Medulla oblongata (tissue), 1 donor: ENCODE results near the gene GDF10.
A peak's percentile ranks its signal among the peaks of the same experiment; 100 is the strongest.

Experiments used
- DNase-seq: peaks from one replicate; pipeline ENCODE4 v3.0.0-alpha.2; 2015; ENCODE audit errors: extremely low spot score

GDF10 gene

GRCh38 chr10:47299611-47300428 is at the start of gene GDF10:
GDF10 (plus strand) TSS chr10:47300197; CDS start chr10:47300652, 455 bp downstream.
- DNase-seq, result no peak

DNA sequence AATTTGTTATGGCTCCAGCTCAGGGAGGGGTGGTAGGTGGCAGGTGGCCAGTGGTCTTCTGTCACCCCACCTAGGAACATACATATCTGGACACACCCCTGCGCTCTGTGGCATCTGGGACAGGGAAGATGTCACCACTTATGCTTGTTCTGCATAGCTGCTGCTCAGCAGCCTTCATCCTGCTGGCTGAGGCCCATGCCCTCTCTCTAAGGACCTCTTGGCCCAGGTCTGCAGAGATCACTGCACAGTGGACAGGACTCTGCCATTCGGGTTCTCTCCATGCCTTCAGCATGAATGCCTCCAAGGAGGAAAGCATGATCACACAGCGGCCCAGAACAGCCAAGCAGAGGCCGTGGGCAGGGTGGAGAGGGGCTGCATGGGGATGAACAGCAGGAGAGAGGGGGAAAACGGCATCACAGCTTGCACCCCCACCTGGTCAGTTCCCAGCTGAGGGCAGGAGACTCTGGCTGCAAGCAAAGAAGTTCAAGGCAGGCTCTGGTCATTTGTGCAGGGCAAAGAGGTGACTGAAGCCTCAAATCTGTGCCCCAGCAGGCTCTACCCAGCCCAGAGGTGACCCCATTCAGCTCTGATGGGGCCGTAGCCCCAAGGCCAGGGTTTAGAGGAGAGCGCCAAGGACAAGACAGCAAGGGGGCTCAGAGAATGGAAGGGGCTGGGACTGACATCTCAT is 47.8 kb upstream of the GDF10 start:
- no peak for DNase-seq

DNA sequence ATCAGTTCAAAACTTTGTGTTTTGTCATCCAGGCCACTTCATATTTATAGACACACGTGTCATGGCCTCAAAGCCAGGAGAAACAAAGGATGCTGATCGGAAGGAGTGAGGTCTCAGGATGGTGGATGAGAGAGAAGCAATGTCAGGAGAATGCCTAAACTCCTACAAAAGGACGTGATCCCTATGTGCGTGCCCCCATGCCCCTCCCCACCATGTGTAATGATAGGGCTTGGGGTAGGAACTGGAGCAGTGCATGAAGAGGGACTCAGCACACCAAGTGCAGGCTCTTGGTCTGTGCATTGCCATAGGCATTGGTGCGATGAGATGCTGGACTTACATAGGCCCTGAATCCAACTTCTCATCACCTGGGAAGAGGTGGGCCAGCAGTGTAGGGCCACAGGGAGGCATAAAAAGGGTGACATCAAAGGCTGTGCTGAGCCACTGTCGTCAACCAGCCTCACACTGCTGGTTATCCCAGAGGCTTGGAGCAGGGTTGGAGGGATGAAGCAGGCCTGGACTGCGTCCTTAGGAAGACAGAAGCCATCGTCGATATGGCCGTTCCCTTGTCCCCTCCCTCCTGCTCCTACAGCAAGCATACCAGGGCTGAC is 46.9 kb upstream of the GDF10 start:
- no peak for DNase-seq

GRCh38 chr10:47253651-47254375 is 46.2 kb upstream of the GDF10 start:
- no peak for DNase-seq

- no peak for DNase-seq
These were observed 45.4 kb upstream of the GDF10 start for GRCh38 chr10:47254611-47255010.

DNA sequence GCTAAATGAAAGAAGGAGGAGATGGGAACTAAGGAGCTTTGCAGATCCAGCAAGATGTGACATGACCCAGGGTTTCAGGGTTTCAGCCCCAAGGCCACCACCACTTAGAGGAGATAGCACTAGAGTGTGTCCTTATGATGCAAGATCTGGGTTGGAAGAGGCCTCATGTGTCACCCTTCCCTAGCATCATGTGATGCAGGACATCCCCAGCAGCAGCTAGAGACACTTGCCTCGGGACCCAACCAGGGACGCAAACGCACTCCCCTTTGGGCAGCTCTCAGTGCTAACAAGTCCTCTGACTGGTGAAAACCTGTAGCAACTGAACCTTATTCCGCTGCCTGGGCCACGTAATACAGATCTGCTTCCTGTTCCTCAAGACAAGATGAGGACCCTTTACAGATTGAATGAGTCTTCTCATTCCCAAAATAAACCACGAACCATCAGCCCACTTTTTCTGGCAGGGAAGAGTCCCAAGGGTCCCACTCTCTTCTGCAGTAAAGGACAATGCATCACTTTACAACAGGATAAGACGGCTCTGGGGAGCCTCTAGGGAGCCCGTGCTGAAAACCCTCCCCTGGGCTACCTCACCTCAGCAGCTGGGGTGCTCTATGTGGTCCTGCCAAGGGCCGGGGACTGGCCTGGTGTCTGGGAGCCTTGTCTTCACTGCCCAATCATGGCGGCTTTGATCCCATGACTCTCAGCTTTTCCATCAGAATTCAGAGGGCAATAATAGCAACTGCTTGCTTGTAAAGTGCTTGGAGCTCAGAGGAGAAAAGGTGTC is 44.8 kb upstream of the GDF10 start:
- DNase-seq, result no peak

- DNase-seq, result no peak
These were observed 44.1 kb upstream of the GDF10 start for GRCh38 chr10:47255866-47256265.

DNA sequence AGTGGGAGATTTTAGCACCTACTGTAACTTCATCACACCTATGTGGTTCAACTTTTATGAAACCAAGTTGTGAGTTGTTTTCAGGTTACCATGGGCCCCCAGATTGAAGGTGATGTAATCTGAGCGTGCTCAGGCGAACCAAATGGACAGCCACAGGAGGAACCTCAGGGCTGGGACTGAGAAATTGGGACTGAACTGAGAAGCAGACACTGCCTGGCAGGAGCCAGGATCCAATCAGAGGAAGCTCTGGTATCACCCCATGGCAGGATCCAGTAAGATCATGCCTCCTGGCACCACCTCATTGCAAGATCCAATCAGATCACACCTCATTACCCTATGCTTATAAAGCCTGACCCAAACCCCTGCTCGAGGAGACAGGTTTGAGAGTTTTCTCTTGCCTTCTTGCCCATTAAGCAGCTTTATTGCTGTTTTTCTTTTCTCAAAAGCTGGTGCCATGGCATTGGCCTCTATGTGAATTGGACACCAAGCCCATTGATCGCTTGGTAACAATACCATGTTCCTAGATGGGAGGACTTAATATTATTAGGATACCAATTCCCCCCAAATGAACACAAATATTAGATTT is 43.2 kb upstream of the GDF10 start:
- DNase-seq, result no peak

DNA sequence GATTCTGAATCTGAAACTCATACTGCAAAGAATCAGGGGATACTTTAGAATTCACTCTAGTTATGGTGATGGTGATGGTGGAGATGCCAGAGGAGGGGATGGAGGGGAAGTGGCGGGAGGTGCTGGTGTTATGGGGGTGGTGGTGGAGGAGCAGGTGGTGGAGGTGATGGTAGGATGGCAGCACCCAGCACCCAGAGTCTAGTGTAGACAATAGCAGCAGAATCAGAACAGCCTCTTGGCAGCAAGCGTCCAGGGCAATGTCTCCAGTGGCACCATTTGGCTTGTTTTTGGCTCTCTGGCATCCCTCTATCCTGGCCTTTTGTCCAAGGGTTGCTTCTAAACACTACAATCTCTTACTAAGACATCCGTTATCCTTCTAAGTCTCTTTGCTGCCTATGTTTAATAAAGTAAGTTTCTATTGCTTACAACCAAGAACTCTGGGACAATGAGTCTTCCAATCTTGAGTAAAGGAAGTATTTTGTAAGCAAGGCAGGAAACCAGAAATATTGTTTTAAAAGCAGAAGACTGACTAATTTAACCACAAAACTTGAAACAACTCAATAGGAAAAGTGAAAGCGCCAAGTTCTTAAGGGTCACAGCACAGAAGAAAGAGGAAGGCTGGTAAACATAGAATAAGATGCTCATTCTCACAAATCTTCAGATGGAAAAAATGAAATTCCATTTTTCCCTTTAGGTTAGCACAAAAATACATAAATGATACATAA is 42.4 kb upstream of the GDF10 start:
- DNase-seq, result no peak

DNA sequence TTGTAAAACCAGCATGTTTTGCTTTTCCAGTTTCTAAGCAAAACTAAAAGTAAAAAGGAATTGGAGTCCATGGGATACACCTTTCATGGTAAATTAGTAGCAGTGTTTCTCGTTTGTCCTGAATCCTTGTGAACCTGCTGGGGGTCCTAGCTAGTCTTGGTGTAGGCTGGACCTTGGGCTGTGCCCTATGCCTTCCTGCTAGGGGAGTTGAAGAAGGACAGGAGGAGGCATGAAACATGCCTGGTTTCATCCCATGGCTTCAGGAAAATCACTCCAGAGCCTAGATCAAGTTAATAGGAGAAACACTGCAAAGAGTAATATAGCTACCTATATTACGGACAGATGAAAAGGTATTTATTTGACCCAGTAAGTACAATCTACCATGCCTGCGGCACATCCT is 41.1 kb upstream of the GDF10 start:
- DNase-seq, result no peak

DNA sequence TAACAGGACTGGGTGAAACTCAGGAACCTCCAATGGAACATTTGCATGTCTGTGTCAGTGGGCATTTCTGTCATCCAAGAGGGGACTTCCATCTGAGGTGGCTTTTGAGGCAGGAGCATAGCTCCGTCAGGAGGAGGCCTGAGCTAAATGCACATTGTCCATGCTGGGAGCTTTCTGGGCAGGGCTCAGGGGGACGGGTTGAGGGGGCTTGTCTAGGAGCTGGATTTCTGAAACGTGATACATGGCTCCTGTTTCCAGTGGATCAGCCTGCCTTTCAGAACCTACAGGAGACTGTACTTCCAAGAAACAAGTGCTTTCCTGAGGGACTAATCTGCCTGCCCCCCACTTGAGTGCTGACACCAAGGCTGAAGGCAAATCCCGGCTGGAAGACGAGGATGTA is 40.5 kb upstream of the GDF10 start:
- DNase-seq, result no peak

- DNase-seq, result no peak
These were observed 39.4 kb upstream of the GDF10 start for GRCh38 chr10:47260505-47261111.

DNA sequence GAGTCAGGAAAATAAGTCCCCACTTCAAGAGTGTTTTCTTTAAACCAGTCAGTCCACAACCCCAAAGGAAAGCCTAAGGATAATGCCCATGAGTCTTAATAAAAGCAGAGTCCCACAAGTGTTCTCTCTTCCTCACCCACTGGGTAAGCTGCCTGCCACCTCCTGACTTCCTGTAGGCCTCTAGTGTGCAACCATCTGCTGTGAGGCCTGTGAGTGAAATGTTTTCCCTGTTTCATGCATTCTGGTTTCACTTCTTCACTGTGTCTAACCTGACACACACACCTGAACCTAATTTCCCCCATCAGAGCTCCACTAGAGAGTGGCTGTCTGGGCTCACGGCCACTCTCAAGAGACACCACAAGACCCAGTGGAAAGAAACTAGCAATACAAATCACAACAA is 38.9 kb upstream of the GDF10 start:
- DNase-seq, result no peak

- DNase-seq, result no peak
These were observed 38.4 kb upstream of the GDF10 start for GRCh38 chr10:47261556-47261955.

GRCh38 chr10:47262606-47263533 is 37.1 kb upstream of the GDF10 start:
- no peak for DNase-seq

DNA sequence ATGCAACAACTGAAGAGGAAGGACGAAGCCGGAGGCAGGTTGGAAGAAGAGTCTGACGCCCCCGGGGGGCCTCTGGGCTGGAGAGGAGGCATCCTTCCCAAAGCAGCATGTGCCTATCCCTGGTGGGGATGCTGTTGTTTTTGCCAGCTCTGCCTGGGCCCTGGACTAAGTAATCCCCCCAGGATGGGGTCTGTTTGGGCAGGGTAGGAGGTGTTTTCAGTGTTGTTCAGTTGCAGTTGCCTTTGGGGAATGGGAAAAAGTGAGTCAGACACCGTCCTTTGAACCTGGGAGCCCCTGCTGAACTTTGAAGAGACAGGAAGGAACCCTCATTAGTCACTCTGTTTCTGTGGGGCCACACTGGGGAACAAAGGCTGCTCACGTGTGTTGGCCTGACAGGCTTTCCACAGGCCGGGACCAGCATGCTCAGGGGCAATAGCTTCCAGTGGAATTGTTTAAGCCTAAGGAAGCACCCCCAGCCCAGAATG is 35.2 kb upstream of the GDF10 start:
- no peak for DNase-seq

DNA sequence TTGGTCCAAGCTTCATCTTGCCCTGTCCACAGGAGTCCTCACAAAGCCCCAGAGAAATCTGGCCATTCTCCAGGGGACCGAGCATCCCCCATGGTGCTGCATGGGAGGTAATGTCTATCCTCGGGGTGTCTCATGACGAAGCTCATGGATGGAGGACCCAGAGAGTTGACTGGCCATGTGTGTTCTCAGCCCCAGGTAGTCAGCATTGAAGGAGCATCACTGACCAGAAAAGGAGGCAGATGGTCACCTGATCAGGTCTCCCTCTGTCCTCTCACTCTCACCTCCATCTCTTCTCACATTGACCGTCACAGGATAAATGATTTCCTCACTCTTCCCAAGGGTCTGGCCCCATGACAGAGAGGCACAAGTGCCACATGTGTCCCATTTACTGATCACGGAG is 33.4 kb upstream of the GDF10 start:
- DNase-seq, result no peak

GRCh38 chr10:47268696-47269095 is 31.3 kb upstream of the GDF10 start:
- no peak for DNase-seq

DNA sequence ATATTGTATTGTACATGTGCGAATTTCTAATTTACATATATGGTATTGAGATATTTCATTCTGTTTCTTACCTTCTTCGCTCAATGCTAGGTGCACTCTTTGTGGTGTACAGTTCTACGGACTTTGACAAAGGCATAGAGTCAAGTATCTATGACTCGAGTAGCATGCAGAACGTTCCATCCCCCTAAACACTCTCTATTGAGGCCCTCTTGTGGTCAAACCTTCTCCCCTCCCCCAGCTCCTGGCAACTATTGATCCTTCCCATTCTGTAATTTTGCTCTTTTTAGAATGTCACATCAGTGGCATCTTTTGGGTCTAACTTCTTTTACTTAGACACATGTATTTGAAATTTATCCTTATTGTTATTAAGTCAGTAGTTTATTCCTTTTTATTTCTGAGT is 30.7 kb upstream of the GDF10 start:
- peak; percentile 6 for DNase-seq
